ENCODE measurements around the gene ADAM15. TPM values are rescaled to one million over a fixed set of nuclear protein-coding genes. Genes with fewer than 3 reads are reported as not detected.
A peak's percentile ranks its signal among the peaks of the same experiment; 100 is the strongest.

ADAM15 gene
- total RNA-seq, 1 experiment from 2014 or later = 30.6 TPM

DNA sequence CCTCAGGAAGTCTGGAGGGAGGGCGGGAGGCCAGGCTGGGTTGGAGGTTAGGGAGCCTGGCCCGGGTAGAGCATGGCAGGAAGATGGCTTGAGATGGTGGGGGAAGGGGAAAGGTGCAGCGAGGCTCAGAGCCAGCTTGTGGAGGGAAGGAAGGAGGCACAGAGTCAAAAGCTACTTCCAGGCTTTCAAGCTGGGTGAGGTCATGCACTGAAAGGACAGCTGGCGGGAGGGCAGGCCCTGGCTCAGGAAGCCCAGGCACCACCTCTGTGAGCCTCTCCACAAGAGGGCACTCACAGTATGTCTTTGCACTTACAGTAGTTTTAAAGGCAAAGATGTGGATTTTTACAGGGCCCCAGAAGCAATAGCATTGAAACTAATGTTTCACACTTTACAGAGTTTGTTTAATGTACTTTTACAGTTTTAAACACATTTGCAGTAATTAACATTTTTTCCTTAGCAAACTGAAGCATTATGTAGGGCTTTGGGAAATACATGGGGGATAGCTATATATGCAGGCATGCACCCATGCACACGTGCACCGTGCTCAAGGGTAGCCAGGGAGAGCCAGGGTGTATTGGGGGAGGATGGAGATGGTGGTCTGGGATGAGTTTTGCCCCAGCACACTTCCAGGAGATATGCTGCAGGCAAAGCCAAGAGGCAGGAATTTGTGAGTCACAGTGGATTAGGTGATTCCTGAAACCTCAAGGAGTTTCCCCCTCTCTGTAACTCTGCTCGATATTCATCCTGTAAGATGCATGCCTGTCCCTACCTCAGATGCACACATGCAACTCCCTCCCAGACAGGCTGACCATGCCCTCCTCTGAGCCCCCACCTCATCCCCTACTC, 6.1 kb upstream of the ADAM15 start:
- peak overlapping the region in 2 of 3 experiments; percentile 71 to 75; a peak in 3 of 7 replicates for H3K27ac Mint-ChIP-seq

More for the DNA sequence above, 6.1 kb upstream of the ADAM15 start:
- H3K18ac ChIP-seq (ENCODE audit: insufficient read length, low read depth, low read length) = no peak overlapping the region
- H3K56ac ChIP-seq (ENCODE audit: insufficient read length, low read depth, low read length) = no peak overlapping the region
- H4K5ac ChIP-seq (ENCODE audit: insufficient read length, low read depth, low read length) = no peak overlapping the region
- no peak overlapping the region for H4K91ac ChIP-seq (ENCODE audit: insufficient read length, low read depth, low read length)
- H3K79me1 ChIP-seq (ENCODE audit: insufficient read depth, low read depth, low read length, poor library complexity, severe bottlenecking) = no peaks in the 10 kb centered on the region
- Mint-ChIP-seq H3K36me3 (ENCODE audit: insufficient read depth in 1 of 3, low read depth in 3 of 3) (no peaks in the 10 kb centered on the region; a peak in 2 of 7 replicates), H3K9me3 (no peaks in the 10 kb centered on the region; a peak in 1 of 5 replicates), H3K27me3 (ENCODE audit: low read depth) (peaks cover 19% of the 10 kb centered on the region), H3K4me1 (peaks cover 22 to 46% of the 10 kb centered on the region in 2 experiments), H3K4me3 (peak overlapping the region in 1 of 2 experiments; percentile 56; a peak in 2 of 5 replicates)
- peaks cover 2% of the 10 kb centered on the region for H4K20me1 ChIP-seq (ENCODE audit: control insufficient read depth, insufficient read depth, insufficient read length)
- H3K23ac ChIP-seq (ENCODE audit: insufficient read length, low read depth, low read length) = no peak overlapping the region
- peak; percentile 87 for DNase-seq
- WGBS (ENCODE audit: extremely low coverage, insufficient read length, low lambda C conversion rate) = no CpG with 5 or more reads among the region's 7 CpGs
- H3K4ac ChIP-seq (ENCODE audit: low read depth, low read length) = no peak overlapping the region
- H3K14ac ChIP-seq (ENCODE audit: insufficient read depth, low read length) = no peak overlapping the region
- H3K4me1 ChIP-seq (ENCODE audit: insufficient read depth, low read length) = no peaks in the 10 kb centered on the region; the same call in 1 of the 2 replicates
- no peak overlapping the region for H2BK12ac ChIP-seq (ENCODE audit: insufficient read length, low read depth, low read length)
- H3K9me3 ChIP-seq (ENCODE audit: control insufficient read depth, low read depth, low read length) = no peaks in the 10 kb centered on the region
- H3T11ph ChIP-seq (ENCODE audit: low read length) = no peak overlapping the region
- H3K9ac ChIP-seq (ENCODE audit: extremely low read depth, insufficient read length, low read length) = no peak overlapping the region
- no peak overlapping the region for H3K27ac ChIP-seq (ENCODE audit: insufficient read length, low read depth, low read length)
- TF ChIP-seq, protein P1, sequence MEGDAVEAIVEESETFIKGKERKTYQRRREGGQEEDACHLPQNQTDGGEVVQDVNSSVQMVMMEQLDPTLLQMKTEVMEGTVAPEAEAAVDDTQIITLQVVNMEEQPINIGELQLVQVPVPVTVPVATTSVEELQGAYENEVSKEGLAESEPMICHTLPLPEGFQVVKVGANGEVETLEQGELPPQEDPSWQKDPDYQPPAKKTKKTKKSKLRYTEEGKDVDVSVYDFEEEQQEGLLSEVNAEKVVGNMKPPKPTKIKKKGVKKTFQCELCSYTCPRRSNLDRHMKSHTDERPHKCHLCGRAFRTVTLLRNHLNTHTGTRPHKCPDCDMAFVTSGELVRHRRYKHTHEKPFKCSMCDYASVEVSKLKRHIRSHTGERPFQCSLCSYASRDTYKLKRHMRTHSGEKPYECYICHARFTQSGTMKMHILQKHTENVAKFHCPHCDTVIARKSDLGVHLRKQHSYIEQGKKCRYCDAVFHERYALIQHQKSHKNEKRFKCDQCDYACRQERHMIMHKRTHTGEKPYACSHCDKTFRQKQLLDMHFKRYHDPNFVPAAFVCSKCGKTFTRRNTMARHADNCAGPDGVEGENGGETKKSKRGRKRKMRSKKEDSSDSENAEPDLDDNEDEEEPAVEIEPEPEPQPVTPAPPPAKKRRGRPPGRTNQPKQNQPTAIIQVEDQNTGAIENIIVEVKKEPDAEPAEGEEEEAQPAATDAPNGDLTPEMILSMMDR (conservative IDR thresholded peaks at IDR 0.05) = peak; percentile 84
- no peaks in the 10 kb centered on the region for H3K79me2 ChIP-seq (ENCODE audit: insufficient read depth, low read length)
- H2BK15ac ChIP-seq (ENCODE audit: low read depth, low read length) = no peak overlapping the region
- H3K4me2 ChIP-seq (ENCODE audit: insufficient read depth, insufficient read length, low read length) = no peak overlapping the region
- no peak overlapping the region for H2BK120ac ChIP-seq (ENCODE audit: low read depth, low read length, poor library complexity, severe bottlenecking)
- no peak overlapping the region for H2AK5ac ChIP-seq (ENCODE audit: insufficient read length, low read length)
- H3K23me2 ChIP-seq (ENCODE audit: insufficient read length, low read depth, low read length, poor library complexity, severe bottlenecking) = no peaks in the 10 kb centered on the region
- no peak overlapping the region for H2BK5ac ChIP-seq (ENCODE audit: insufficient read length, low read length)
- no peak overlapping the region for H2AFZ ChIP-seq (ENCODE audit: low read length)
- H2BK20ac ChIP-seq (ENCODE audit: low read depth, low read length, poor library complexity, severe bottlenecking) = no peak overlapping the region
- H4K8ac ChIP-seq (replicated peaks; ENCODE audit: insufficient read length, low read depth, low read length) = no peak overlapping the region
- H3K27me3 ChIP-seq (ENCODE audit: insufficient read depth, low read length) = no peaks in the 10 kb centered on the region
